ENCODE measurements around the gene ZBTB7C. TPM values are rescaled to one million over a fixed set of nuclear protein-coding genes. Genes with fewer than 3 reads are reported as not detected.

Gene ZBTB7C
- total and polyA plus RNA-seq, 10 of the 15 experiments (the other 5 are each of a cell fraction or from before 2014, with no cell fraction given) = under 0.01 to 0.08 (median 0.01) TPM; not detected in 7

DNA sequence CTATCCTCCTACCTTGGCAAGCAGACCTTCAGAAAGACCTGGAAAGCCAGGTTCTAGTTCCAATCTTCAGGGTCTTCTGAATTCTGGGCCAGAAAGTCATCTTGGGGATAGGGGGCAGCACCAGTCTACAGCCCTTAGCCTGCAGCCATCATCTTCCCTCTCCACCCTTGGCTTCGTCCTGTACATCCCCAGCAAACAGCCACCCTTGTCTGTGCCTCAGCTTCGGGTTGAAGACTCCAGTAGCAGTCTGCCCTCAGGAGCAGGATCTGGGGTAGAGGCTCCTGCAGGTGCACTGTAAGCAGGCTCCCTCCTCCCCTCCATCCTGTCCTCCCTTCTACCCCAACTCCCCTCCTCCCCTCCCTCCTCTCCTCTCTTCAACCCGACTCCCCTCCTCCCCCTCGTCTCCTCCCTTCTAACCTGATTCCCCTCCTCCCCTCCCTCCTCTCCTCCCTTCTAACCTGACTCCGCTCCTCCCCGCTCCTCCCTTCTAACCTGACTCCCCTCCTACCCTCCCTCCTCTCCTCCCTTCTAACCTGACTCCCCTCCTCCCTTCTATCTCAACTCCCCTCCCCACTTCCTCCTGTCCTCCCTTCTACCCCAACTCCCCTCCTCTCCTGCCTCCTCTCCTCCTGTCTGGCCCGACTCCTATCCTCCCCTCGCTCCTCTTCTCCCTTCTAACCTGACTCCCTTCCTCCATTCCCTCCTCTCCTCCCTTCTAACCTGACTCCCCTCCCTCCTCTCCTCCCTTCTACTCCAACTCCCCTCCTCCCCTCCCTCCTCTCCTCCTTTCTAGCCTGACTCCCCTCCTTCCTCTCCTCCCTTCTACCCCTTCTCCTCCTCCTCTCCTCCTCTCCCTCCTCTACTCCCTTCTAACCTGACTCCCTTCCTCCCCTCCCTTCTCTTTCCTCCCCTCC, 388.6 kb downstream of the ZBTB7C start:
- WGBS (ENCODE audit: insufficient coverage, insufficient replicate concordance, low lambda C conversion rate, missing lambda C conversion rate) = 2% methylated on average over 4 of the region's 8 CpGs
- Histone ChIP-seq H3K9ac (ENCODE audit: control insufficient read depth, insufficient read depth, low read length) (no peak overlapping the region), H2AFZ (ENCODE audit: control insufficient read depth, low read depth, low read length) (no peak overlapping the region), H3K4me3 (no peak overlapping the region), H3K27me3 (replicated peaks in 1 of 2; ENCODE audit: control insufficient read depth in 2 of 2, insufficient read depth in 2 of 2, low read length in 1 of 2) (peaks cover 0 to 2% of the 10 kb centered on the region in 2 experiments; a peak in 1 of 4 replicates), H3K27ac (ENCODE audit: control insufficient read depth, insufficient read depth) (no peak overlapping the region), H3K4me2 (ENCODE audit: control insufficient read depth, insufficient read depth) (no peak overlapping the region), H3K9me3 (replicated peaks; ENCODE audit: control insufficient read depth, insufficient read depth, low read length) (no peaks in the 10 kb centered on the region), H4K20me1 (ENCODE audit: control insufficient read depth, insufficient read depth) (no peaks in the 10 kb centered on the region), H3K4me1 (ENCODE audit: control insufficient read depth, insufficient read depth, low read length) (no peaks in the 10 kb centered on the region; the same call in 1 of the 2 replicates), H3K36me3 (ENCODE audit: control insufficient read depth in 2 of 2, insufficient read depth in 2 of 2, low read length in 1 of 2) (no peaks in the 10 kb centered on the region), H3K79me2 (ENCODE audit: control insufficient read depth, insufficient read depth, low read length) (no peaks in the 10 kb centered on the region)
- ChIA-PET CTCF (interaction anchor here (1.0 to 2.4 kb wide), 4 partner anchors 25 to 249 kb away, joined by 4 to 12 read pairs (median 4); no protein-coding TSS in a partner anchor), POLR2A (no interaction called here), RAD21 (ENCODE audit: unreplicated experiment) (no interaction called here), SMC1A (ENCODE audit: uncharacterized antibody, unreplicated experiment) (interaction anchor here (0.8 kb wide), 1 partner anchor 250 kb away, joined by 3 read pairs; no protein-coding TSS in a partner anchor)
- ATAC-seq = no peak
- FAIRE-seq = no peak
- BruUV-seq (replicated peaks) = no TSS peak
- no peak for DNase-seq (ENCODE audit: low read depth, low spot score)
- intact Hi-C loops (cut with micrococcal nuclease; ENCODE audit: unreplicated experiment) (loop anchor here (5.0 kb wide), 2 partner anchors 88 to 143 kb away; partner anchors contain the start of gene SMAD2), in situ Hi-C loops (cut with MboI) (loop anchor here (5.0 kb wide), 1 partner anchor 243 kb away; no protein-coding TSS in a partner anchor)
- TF ChIP-seq PML (IDR thresholded peaks at IDR 0.05; ENCODE audit: low read length) (no peak), IKZF1 (conservative IDR thresholded peaks at IDR 0.05) (no peak), RFX5 (IDR thresholded peaks at IDR 0.05; ENCODE audit: low read depth, low read length) (no peak), KAT2A (conservative IDR thresholded peaks at IDR 0.05; ENCODE audit: control insufficient read depth, low read depth, low read length) (no peak), MTA3 (IDR thresholded peaks at IDR 0.05; ENCODE audit: borderline replicate concordance, low read length) (no peak)
- TF ChIP-seq, protein P1, sequence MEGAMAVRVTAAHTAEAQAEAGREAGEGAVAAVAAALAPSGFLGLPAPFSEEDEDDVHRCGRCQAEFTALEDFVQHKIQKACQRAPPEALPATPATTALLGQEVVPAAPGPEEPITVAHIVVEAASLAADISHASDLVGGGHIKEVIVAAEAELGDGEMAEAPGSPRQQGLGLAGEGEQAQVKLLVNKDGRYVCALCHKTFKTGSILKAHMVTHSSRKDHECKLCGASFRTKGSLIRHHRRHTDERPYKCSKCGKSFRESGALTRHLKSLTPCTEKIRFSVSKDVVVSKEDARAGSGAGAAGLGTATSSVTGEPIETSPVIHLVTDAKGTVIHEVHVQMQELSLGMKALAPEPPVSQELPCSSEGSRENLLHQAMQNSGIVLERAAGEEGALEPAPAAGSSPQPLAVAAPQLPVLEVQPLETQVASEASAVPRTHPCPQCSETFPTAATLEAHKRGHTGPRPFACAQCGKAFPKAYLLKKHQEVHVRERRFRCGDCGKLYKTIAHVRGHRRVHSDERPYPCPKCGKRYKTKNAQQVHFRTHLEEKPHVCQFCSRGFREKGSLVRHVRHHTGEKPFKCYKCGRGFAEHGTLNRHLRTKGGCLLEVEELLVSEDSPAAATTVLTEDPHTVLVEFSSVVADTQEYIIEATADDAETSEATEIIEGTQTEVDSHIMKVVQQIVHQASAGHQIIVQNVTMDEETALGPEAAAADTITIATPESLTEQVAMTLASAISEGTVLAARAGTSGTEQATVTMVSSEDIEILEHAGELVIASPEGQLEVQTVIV (IDR thresholded peaks at IDR 0.05; ENCODE audit: borderline replicate concordance, partially characterized antibody) = no peak

Measured in GM12878 (cell line).